Nucleus accumbens (tissue), 56 donors: ENCODE results near the gene DUOXA2.
A peak's percentile ranks its signal among the peaks of the same experiment; 100 is the strongest.

Source experiments
- DNase-seq, 56 donors: peaks; one replicate each; lab custom pipeline; 2025; lab: John Stamatoyannopoulos, UW

Gene DUOXA2

GRCh38 chr15:45151998-45152828 is 38.1 kb downstream of the DUOXA2 start:
- no peak for DNase-seq

DNA sequence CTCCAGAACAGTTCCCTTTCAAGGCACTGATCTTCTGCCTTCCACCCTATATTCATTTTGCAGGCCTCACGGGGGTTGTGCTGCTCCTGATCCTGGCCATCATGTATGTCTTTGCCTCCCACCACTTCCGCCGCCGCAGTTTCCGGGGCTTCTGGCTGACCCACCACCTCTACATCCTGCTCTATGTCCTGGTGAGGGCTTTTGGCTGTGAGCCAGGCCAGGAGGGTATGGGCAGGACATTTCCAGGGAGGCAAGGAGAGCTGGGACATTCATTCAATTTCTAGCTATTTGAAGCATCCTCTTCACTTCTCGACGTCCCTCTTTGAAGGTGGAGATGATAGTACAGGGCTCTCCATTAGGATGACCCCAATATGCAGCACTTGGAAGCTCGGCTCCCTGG is 41.6 kb downstream of the DUOXA2 start:
- no peak for DNase-seq

DNA sequence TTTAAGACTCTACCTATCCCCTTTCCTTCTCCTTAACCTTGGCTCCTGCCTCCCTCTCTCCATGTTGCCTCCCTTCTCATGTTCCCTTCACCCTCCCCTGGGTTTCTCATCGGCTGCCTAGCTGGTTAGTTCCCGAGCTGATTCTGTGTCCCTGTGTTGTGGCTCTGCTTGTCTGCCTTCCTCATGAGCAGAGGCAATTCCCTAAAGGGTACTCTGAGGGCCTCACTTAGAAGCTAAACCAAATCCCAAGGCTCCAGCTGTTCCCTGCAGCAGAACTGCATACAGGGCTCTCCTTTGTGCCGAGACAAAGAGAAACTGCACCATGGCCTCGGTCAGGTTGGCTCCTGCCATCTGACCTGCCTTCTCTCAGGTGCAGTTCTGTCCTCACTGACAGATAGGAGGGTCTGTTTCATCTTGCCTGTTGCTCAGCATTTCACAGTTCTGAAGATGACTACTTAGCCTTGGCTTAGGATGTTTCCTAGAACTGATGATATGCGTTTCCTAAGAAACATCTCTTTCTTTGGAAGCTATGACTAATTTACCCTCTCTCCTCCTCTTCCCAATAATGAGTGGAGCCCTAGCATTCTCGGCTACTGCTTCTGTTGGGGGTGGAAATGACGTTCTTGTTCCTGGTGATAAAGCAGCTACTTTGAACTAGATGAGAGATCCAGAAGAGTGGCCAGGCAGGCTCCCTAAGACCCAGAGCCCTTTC is 42.8 kb downstream of the DUOXA2 start:
- peak in 15 of 56 donors; percentile 12 to 56 (median 31) for DNase-seq

GRCh38 chr15:45157974-45158373 is 43.8 kb downstream of the DUOXA2 start:
- DNase-seq, result peak in 52 of 56 donors; percentile 14 to 87 (median 64)

GRCh38 chr15:45161666-45162065 is 47.5 kb downstream of the DUOXA2 start:
- DNase-seq, result no peak

- DNase-seq, result peak in 53 of 56 donors; percentile 10 to 86 (median 61)
Measured at GRCh38 chr15:45162771-45163507, 48.8 kb downstream of the DUOXA2 start.

GRCh38 chr15:45163508-45163856 is 49.4 kb downstream of the DUOXA2 start:
- no peak for DNase-seq

DNA sequence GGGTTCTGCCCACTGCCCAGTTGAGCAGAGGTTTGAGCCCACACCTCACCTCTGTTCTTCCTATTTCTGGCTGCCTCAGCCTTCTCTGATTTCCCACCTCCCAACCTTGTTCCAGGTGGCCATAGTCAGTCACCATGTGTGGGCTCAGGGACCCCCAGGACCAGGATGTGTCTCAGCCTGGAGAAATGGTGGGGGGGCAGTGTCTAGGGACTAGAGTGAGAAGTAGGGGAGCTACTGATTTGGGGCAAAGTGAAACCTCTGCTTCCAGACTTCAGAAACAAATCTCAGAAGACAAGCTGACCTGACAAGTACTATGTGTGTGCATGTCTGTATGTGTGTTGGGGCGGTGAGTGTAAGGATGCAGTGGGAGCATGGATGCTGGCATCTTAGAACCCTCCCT is 50.8 kb downstream of the DUOXA2 start:
- no peak for DNase-seq

DNA sequence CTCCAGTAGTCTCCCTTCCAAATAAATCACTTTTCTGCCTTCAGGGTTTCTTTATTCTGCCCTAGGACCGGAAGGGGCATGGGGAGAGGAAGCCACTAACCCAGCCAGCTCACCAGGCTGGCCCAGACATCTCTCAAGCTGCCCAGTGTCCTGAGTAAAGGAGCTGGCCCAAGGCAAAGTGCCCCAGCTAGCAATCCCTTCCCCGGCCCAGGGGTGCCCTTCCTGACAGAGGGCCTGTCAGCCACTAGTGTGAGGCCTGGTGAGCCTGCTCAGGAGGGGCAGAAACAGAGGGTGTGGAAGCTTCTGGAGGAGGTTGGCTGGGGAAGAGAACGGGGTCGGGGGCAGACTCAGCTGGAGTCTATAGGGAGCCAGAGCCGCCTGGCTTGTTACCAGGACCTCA is 51.4 kb downstream of the DUOXA2 start:
- no peak for DNase-seq

GRCh38 chr15:45166834-45167630 is 52.9 kb downstream of the DUOXA2 start:
- DNase-seq, result peak in 54 of 56 donors; percentile 51 to 89 (median 76)

DNA sequence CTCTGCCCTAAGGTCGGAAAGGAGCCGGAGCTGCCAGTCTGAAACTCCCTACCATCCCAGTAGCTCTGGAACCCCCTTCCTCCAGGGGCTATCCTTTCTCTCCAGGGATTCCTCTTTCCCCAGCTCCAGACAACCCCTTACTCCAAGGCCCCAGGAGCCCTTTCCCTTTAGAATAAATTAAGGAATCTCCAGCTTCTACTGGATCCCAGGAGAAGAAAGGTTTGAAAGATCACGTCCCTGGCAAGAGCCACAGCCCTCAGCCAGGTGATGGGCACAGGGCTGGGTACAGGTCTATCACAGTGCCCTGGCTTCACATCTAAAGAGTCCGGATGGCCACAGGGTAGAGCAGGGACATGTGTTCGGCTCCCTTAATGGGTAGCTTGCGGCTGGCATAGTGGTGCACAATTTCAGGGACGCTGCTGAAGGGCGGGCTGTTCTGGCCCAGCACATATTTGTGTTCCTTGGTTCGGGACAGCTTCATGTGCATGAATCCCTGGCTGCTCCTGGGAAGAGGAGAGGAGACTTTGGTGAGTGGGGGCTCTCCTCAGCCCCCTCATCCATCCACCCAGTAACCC is 53.6 kb downstream of the DUOXA2 start:
- DNase-seq, result peak in 1 of 56 donors; percentile 31
